B cell (primary cell): ENCODE results near the gene DNHD1. TPM values are rescaled to one million over a fixed set of nuclear protein-coding genes. Genes with fewer than 3 reads are reported as not detected.

ENCODE experiments used
- ATAC-seq: fragments of 200-7000 bp; cut with Tn5 transposase; one replicate; pipeline ENCODE4 v1.10.0; 2021; ENCODE audit warnings: low read depth, mild to moderate bottlenecking, moderate number of reproducible peaks, moderate library complexity
- CTCF ChIA-PET: fragments of 350-600 bp; sonication (Branson Sonifier 250); formaldehyde crosslinking; loops from one replicate; lab custom pipeline; 2021; ENCODE audit warnings: antibody characterized with exemption, inconsistent platforms; lab: Charles Lee
- POLR2A ChIA-PET: fragments of 350-600 bp; sonication (Branson Sonifier 250); formaldehyde crosslinking; loops from one replicate; lab custom pipeline; 2021; ENCODE audit warnings: antibody characterized with exemption; lab: Charles Lee
- DNase-seq: peaks from one replicate; pipeline ENCODE4 v3.0.0; 2013
- H2AFZ ChIP-seq: 2 replicates; pipeline ENCODE4 v1.6.1; 2012; ENCODE audit warnings: mild to moderate bottlenecking, low read depth, low read length; ENCODE audit not compliant: insufficient read depth, poor library complexity, severe bottlenecking
- H3K27ac ChIP-seq, 2 donors: 1 replicate in 1 of 2; 2 replicates in 1 of 2; pipeline ENCODE4 v1.5.1; 2012 to 2013; ENCODE audit warnings: low read length in 2 of 2, mild to moderate bottlenecking in 2 of 2, moderate library complexity in 1 of 2
- H3K27me3 ChIP-seq, 4 experiments: fragments of 200-600 bp in 1 of 4; sonication (generic) in 1 of 4; replicated peaks in 1 of 4; 1 replicate in 2 of 4; 2 replicates in 2 of 4; pipeline versions ENCODE4 v1.6.1 to v1.7.0; 2013 to 2016; ENCODE audit warnings: low read length in 3 of 4, mild to moderate bottlenecking in 2 of 4, mixed read lengths in 1 of 4, moderate library complexity in 1 of 4; ENCODE audit not compliant: insufficient read depth in 4 of 4, control insufficient read depth in 3 of 4; ENCODE audit errors: control extremely low read depth in 1 of 4
- H3K36me3 ChIP-seq, 2 experiments: replicated peaks in 1 of 2; 1 replicate in 1 of 2; 2 replicates in 1 of 2; pipeline versions ENCODE4 v1.6.1 to v1.7.1; 2013; ENCODE audit warnings: low read length in 1 of 2; ENCODE audit not compliant: insufficient read depth in 2 of 2, control insufficient read depth in 1 of 2; ENCODE audit errors: control extremely low read depth in 1 of 2, extremely low read depth in 1 of 2
- H3K4me1 ChIP-seq, 2 donors: fragments of 200-600 bp in 1 of 2; sonication (generic) in 1 of 2; 1 replicate in 1 of 2; 2 replicates in 1 of 2; pipeline versions ENCODE4 v1.5.1 to v1.6.1; 2013 to 2017; ENCODE audit warnings: low read length in 2 of 2; ENCODE audit not compliant: control insufficient read depth in 2 of 2, insufficient read depth in 2 of 2
- H3K4me2 ChIP-seq: replicated peaks from 2 replicates; pipeline ENCODE3; 2012; ENCODE audit warnings: mild to moderate bottlenecking, low read depth, low read length; ENCODE audit not compliant: poor library complexity, severe bottlenecking
- H3K4me3 ChIP-seq, 5 experiments: fragments of 200-600 bp in 1 of 5; sonication (generic) in 1 of 5; 1 replicate in 3 of 5; 2 replicates in 2 of 5; pipeline versions ENCODE4 v1.5.1 to v1.7.0; 2011 to 2016; ENCODE audit warnings: low read length in 4 of 5, mild to moderate bottlenecking in 4 of 5, low read depth in 2 of 5, control low read depth in 1 of 5, moderate library complexity in 1 of 5; ENCODE audit not compliant: insufficient read depth in 1 of 5; ENCODE audit errors: control extremely low read depth in 1 of 5, extremely low read depth in 1 of 5
- H3K79me2 ChIP-seq: fragments of 200-600 bp; sonication (generic); one replicate; pipeline ENCODE4 v1.6.0; 2016; ENCODE audit warnings: low read length; ENCODE audit not compliant: control insufficient read depth, insufficient read depth
- H3K9ac ChIP-seq: fragments of 200-600 bp; sonication (generic); 2 replicates; pipeline ENCODE4 v1.6.1; 2017; ENCODE audit warnings: mild to moderate bottlenecking, low read length, moderate library complexity
- H3K9me3 ChIP-seq, 3 donors: one replicate each; pipeline versions ENCODE4 v1.6.1 to v1.7.1; 2013; ENCODE audit warnings: low read length in 2 of 3; ENCODE audit not compliant: control insufficient read depth in 2 of 3, insufficient read depth in 1 of 3; ENCODE audit errors: control extremely low read depth in 1 of 3
- H4K20me1 ChIP-seq: 2 replicates; pipeline ENCODE4 v1.6.0; 2012; ENCODE audit warnings: mild to moderate bottlenecking, low read length; ENCODE audit not compliant: insufficient read depth, control insufficient read depth, poor library complexity, severe bottlenecking
- H3K27ac Mint-ChIP-seq: one replicate; pipeline ENCODE4 v1.8.0; 2021; ENCODE audit warnings: mixed read lengths
- H3K27me3 Mint-ChIP-seq: one replicate; pipeline ENCODE4 v1.8.0; 2021; ENCODE audit warnings: mixed read lengths
- H3K4me1 Mint-ChIP-seq: one replicate; pipeline ENCODE4 v1.8.0; 2021; ENCODE audit warnings: mixed read lengths
- H3K4me3 Mint-ChIP-seq: one replicate; pipeline ENCODE4 v1.8.0; 2021; ENCODE audit warnings: mixed read lengths
- H3K9me3 Mint-ChIP-seq: one replicate; pipeline ENCODE4 v1.8.0; 2022; ENCODE audit warnings: mixed read lengths; ENCODE audit not compliant: insufficient read depth
- CTCF ChIP-seq: fragments of 200-600 bp; IDR thresholded peaks from one replicate; pipeline ENCODE4 v1.8.0; 2022; ENCODE audit warnings: antibody characterized with exemption, mild to moderate bottlenecking
- EZH2 ChIP-seq: IDR thresholded peaks from 2 replicates; pipeline ENCODE4 v1.6.1; 2012; ENCODE audit warnings: borderline replicate concordance, low read depth, mild to moderate bottlenecking, moderate library complexity, low read length; ENCODE audit not compliant: insufficient read depth, poor library complexity, severe bottlenecking
- WGBS: methylation state at CpG from one replicate; pipeline ENCODE4 v1.1.5; 2013; ENCODE audit warnings: missing lambda C conversion rate; ENCODE audit not compliant: insufficient coverage; 5-methylcytosine and 5-hydroxymethylcytosine counted together
- intact Hi-C: fragments of 100-400 bp; cut with micrococcal nuclease; formaldehyde crosslinking; loops from one replicate; pipeline ENCODE4 v1.10.0; 2022
- polyA plus RNA-seq: library from polyadenylated mRNA; depleted of rRNA; stranded (reverse); fragments of >200 nt; gene quantifications from 2 replicates; pipeline ENCODE4 v1.2.3, GENCODE V29; 2012
- total RNA-seq, 2 donors: library from RNA; stranded (reverse); fragments of 120-200 nt in 1 of 2; gene quantifications; 1 replicate in 1 of 2; 2 replicates in 1 of 2; pipeline versions ENCODE4 v1.2.3 to v1.2.4, GENCODE V29; 2013 to 2022

DNHD1 gene
- total and polyA plus RNA-seq, 2 donors (not counting 1 experiment from before 2014, with no cell fraction given): 53.9 to 58.2 TPM

- Histone ChIP-seq H3K4me1 (peaks cover 8 to 17% of the 10 kb centered on the region in 2 donors), H4K20me1 (no peaks in the 10 kb centered on the region), H3K9ac (peak within 1 kb of the TSS; percentile 72), H3K27ac (peak within 1 kb of the TSS; percentile 72 to 76), H3K4me2 (peak within 1 kb of the TSS; percentile 90), H3K4me3 (peak within 1 kb of the TSS; percentile 1 to 82 (median 72)), H2AFZ (peak within 1 kb of the TSS; percentile 86), H3K36me3 (peaks cover 0 to 16% of the 10 kb centered on the region in 2 experiments), H3K79me2 (no peaks in the 10 kb centered on the region), H3K27me3 (peaks cover 0 to 5% (median 0%) of the 10 kb centered on the region in 4 experiments), H3K9me3 (no peaks in the 10 kb centered on the region)
- DNase-seq: peak; percentile 81
- Mint-ChIP-seq H3K27me3 (no peaks in the 10 kb centered on the region), H3K9me3 (no peaks in the 10 kb centered on the region), H3K4me1 (peaks cover 19% of the 10 kb centered on the region), H3K27ac (peak within 1 kb of the TSS; percentile 87), H3K4me3 (peak within 1 kb of the TSS; percentile 91)
- 4% methylated on average over 67 of the region's 87 CpGs for WGBS
- ATAC-seq: peak; percentile 95
- intact Hi-C loops: loop anchor here (1.0 kb wide), 2 partner anchors 8 to 83 kb away; partner anchors contain the start of genes ARFIP2, SMPD1 and TIMM10B
- ChIA-PET CTCF (interaction anchor here (0.9 to 2.8 kb wide), 5 partner anchors 11 to 210 kb away, joined by 3 to 9 read pairs (median 4); partner anchors contain the start of gene MRPL17), POLR2A (interaction anchor here (0.7 to 1.4 kb wide), 3 partner anchors 84 to 144 kb away, joined by 4 read pairs; partner anchors contain the start of gene SMPD1)
- TF ChIP-seq CTCF (no peak), EZH2 (no peak)
These were observed 23.3 kb upstream of the DNHD1 start, which contains the start of gene TRIM3 for GRCh38 chr11:6473451-6474412. TSS of gene TRIM3 (minus strand) at chr11:6473941. CDS start at chr11:6465695, 8,246 bp downstream.
